Suprapubic skin (tissue), 3 donors: ENCODE results near the gene TIAM1.

Source experiments
- POLR2AphosphoS5 ChIP-seq, 3 donors: sonication (generic); formaldehyde crosslinking; IDR thresholded peaks; one replicate each; pipeline ENCODE4 v1.6.1; 2017; ENCODE audit warnings: antibody characterized with exemption in 3 of 3
- TF ChIP-seq, protein P1 (sequence below), 2 donors: fragments of 200-600 bp in 1 of 2; fragments of 450-650 bp in 1 of 2; sonication (generic) in 1 of 2; IDR thresholded peaks; one replicate each; pipeline ENCODE4 v1.5.1; 2016 to 2019; ENCODE audit warnings: antibody characterized with exemption in 2 of 2, mild to moderate bottlenecking in 1 of 2, moderate library complexity in 1 of 2

DNA sequence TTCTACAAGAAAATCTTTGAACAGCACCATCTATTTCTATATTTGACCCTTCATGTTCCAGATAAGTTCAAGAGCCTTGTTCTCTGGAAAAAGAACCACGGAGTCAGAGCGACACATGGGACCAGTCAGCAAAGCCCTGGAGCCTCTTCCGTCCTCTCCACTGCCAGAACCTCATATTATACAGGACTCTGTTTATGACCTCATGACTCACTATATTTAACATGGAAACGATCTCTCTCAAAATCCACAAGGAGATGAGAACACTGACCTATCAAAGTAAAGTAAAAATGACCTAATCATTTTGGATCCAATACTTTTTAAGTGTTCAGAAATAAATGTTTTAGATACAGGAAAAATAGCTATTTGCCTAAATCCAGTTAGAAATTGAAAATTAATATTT lies 181.2 kb downstream of the TIAM1 start:
- TF ChIP-seq, protein P1, sequence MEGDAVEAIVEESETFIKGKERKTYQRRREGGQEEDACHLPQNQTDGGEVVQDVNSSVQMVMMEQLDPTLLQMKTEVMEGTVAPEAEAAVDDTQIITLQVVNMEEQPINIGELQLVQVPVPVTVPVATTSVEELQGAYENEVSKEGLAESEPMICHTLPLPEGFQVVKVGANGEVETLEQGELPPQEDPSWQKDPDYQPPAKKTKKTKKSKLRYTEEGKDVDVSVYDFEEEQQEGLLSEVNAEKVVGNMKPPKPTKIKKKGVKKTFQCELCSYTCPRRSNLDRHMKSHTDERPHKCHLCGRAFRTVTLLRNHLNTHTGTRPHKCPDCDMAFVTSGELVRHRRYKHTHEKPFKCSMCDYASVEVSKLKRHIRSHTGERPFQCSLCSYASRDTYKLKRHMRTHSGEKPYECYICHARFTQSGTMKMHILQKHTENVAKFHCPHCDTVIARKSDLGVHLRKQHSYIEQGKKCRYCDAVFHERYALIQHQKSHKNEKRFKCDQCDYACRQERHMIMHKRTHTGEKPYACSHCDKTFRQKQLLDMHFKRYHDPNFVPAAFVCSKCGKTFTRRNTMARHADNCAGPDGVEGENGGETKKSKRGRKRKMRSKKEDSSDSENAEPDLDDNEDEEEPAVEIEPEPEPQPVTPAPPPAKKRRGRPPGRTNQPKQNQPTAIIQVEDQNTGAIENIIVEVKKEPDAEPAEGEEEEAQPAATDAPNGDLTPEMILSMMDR (IDR thresholded peaks at IDR 0.05) = no peak
- no peak for TF ChIP-seq POLR2AphosphoS5 (IDR thresholded peaks at IDR 0.05)
